Neural crest cell (in vitro differentiated cells): ENCODE data around the gene NDE1. TPM values are rescaled to one million over a fixed set of nuclear protein-coding genes. Genes with fewer than 3 reads are reported as not detected.

Experiments used
- DNase-seq: peaks from one replicate; pipeline ENCODE4 v3.0.0; 2021; ENCODE audit warnings: low read depth, mixed read lengths, low spot score
- H3K27ac Mint-ChIP-seq: one replicate; pipeline ENCODE4 v1.8.0; 2021; ENCODE audit warnings: mild to moderate bottlenecking, mixed read lengths; ENCODE audit not compliant: unreplicated experiment
- H3K27me3 Mint-ChIP-seq: 2 replicates; pipeline ENCODE4 v1.8.0; 2021; ENCODE audit warnings: low read depth, mild to moderate bottlenecking, mixed read lengths
- H3K36me3 Mint-ChIP-seq: 2 replicates; pipeline ENCODE4 v1.8.0; 2021; ENCODE audit warnings: low read depth, mild to moderate bottlenecking, mixed read lengths
- H3K4me1 Mint-ChIP-seq: 2 replicates; pipeline ENCODE4 v1.8.0; 2021; ENCODE audit warnings: mixed read lengths
- H3K4me3 Mint-ChIP-seq: one replicate; pipeline ENCODE4 v1.8.0; 2021; ENCODE audit warnings: mild to moderate bottlenecking, mixed read lengths
- H3K9me3 Mint-ChIP-seq: 2 replicates; pipeline ENCODE4 v1.8.0; 2021; ENCODE audit warnings: mixed read lengths
- CTCF ChIP-seq: fragments of 200-600 bp; sonication (generic); conservative IDR thresholded peaks from 2 replicates; pipeline ENCODE4 v1.5.0; 2021; ENCODE audit warnings: antibody characterized with exemption, mild to moderate bottlenecking
- total RNA-seq: library from RNA; stranded (reverse); gene quantifications from 2 replicates; pipeline ENCODE4 v1.2.1, GENCODE V29; 2021

Gene NDE1
- total RNA-seq, 1 donor from 2014 or later = 72.2 TPM

- H3K36me3 Mint-ChIP-seq = peaks cover 22% of the 10 kb centered on the region
- no peak for DNase-seq
- H3K27ac Mint-ChIP-seq = no peak overlapping the region
- H3K9me3 Mint-ChIP-seq = no peaks in the 10 kb centered on the region
- no peaks in the 10 kb centered on the region for H3K27me3 Mint-ChIP-seq
- no peak overlapping the region for H3K4me3 Mint-ChIP-seq
- no peak for TF ChIP-seq CTCF
- no peaks in the 10 kb centered on the region for H3K4me1 Mint-ChIP-seq
Measured at GRCh38 chr16:15609286-15609649, 40.8 kb upstream of the NDE1 start.

GRCh38 chr16:15610369-15610871 is 39.6 kb upstream of the NDE1 start:
- no peak overlapping the region for H3K27ac Mint-ChIP-seq
- H3K4me3 Mint-ChIP-seq = no peak overlapping the region
- no peaks in the 10 kb centered on the region for H3K9me3 Mint-ChIP-seq
- H3K27me3 Mint-ChIP-seq = no peaks in the 10 kb centered on the region
- H3K36me3 Mint-ChIP-seq = peaks cover 22% of the 10 kb centered on the region
- no peaks in the 10 kb centered on the region for H3K4me1 Mint-ChIP-seq
- no peak for TF ChIP-seq CTCF
- DNase-seq = no peak

- Mint-ChIP-seq H3K4me1 (no peaks in the 10 kb centered on the region), H3K4me3 (no peak overlapping the region), H3K27ac (no peak overlapping the region), H3K27me3 (no peaks in the 10 kb centered on the region), H3K36me3 (peaks cover 17% of the 10 kb centered on the region), H3K9me3 (no peaks in the 10 kb centered on the region)
- no peak for DNase-seq
- no peak for TF ChIP-seq CTCF
Measured at GRCh38 chr16:15611610-15612009, 38.4 kb upstream of the NDE1 start.

GRCh38 chr16:15613676-15614075 is 36.4 kb upstream of the NDE1 start:
- no peak overlapping the region for H3K27ac Mint-ChIP-seq
- no peaks in the 10 kb centered on the region for H3K9me3 Mint-ChIP-seq
- peaks cover 25% of the 10 kb centered on the region for H3K36me3 Mint-ChIP-seq
- H3K4me1 Mint-ChIP-seq = no peaks in the 10 kb centered on the region
- DNase-seq = no peak
- no peak for TF ChIP-seq CTCF
- H3K4me3 Mint-ChIP-seq = no peak overlapping the region
- no peaks in the 10 kb centered on the region for H3K27me3 Mint-ChIP-seq

GRCh38 chr16:15616012-15616411 is 34.0 kb upstream of the NDE1 start:
- no peaks in the 10 kb centered on the region for H3K27me3 Mint-ChIP-seq
- peaks cover 20% of the 10 kb centered on the region for H3K36me3 Mint-ChIP-seq
- no peaks in the 10 kb centered on the region for H3K9me3 Mint-ChIP-seq
- DNase-seq = no peak
- TF ChIP-seq CTCF = no peak
- no peak overlapping the region for H3K4me3 Mint-ChIP-seq
- no peak overlapping the region for H3K27ac Mint-ChIP-seq
- peaks cover 7% of the 10 kb centered on the region for H3K4me1 Mint-ChIP-seq
